Measurements from ENCODE around the gene MED8. TPM values are rescaled to one million over a fixed set of nuclear protein-coding genes. Genes with fewer than 3 reads are reported as not detected.

The MED8 gene
- polyA plus RNA-seq, 4 donors: 37.5 to 41.8 (median 39.0) TPM

GRCh38 chr1:43340559-43340958 lies 49.0 kb downstream of the MED8 start:
- DNase-seq (ENCODE audit: low read depth in 4 of 4, low spot score in 2 of 4): no peak

GRCh38 chr1:43339584-43340232 lies 49.9 kb downstream of the MED8 start:
- no peak for DNase-seq (ENCODE audit: low read depth in 4 of 4, low spot score in 2 of 4)

GRCh38 chr1:43338001-43338400 lies 51.6 kb downstream of the MED8 start:
- DNase-seq (ENCODE audit: low read depth in 4 of 4, low spot score in 2 of 4): no peak

GRCh38 chr1:43337588-43337987 lies 52.0 kb downstream of the MED8 start, which contains the start of gene MPL:
TSS of gene MPL (plus strand) at chr1:43337818. CDS start at chr1:43337849, 31 bp downstream.
- DNase-seq (ENCODE audit: low read depth in 4 of 4, low spot score in 2 of 4): no peak

- no peak for DNase-seq (ENCODE audit: low read depth in 4 of 4, low spot score in 2 of 4)
Observed at GRCh38 chr1:43334453-43335205, 55.0 kb downstream of the MED8 start.

Other genes with a start within 250 kb of the MED8 start
- gene EBNA1BP2, start 217.5 kb downstream of the MED8 start, polyA plus RNA-seq (ENCODE audit: insufficient read length in 4 of 4): 10 to 100 TPM; 71.9 to 82.4 (median 72.6) TPM
- gene CFAP57, start 217.5 kb downstream of the MED8 start, polyA plus RNA-seq (ENCODE audit: insufficient read length in 4 of 4): 1 to 10 TPM; 2.8 to 4.9 (median 4.0) TPM
- gene TMEM125, start 119.8 kb downstream of the MED8 start, polyA plus RNA-seq (ENCODE audit: insufficient read length in 4 of 4): 10 to 100 TPM; 12.5 to 17.9 (median 14.3) TPM
- gene C1orf210, start 104.2 kb downstream of the MED8 start, polyA plus RNA-seq (ENCODE audit: insufficient read length in 4 of 4): 10 to 100 TPM; 23.8 to 26.2 (median 24.8) TPM
- 10 to 100 TPM; 44.9 to 64.8 (median 53.8) TPM for gene TIE1, start 88.8 kb downstream of the MED8 start, polyA plus RNA-seq (ENCODE audit: insufficient read length in 4 of 4)
- gene MPL, start 52.0 kb downstream of the MED8 start, polyA plus RNA-seq (ENCODE audit: insufficient read length in 4 of 4): 1 to 10 TPM in 2 of 4 donors, under 1 TPM in 2; 0.30 to 1.5 (median 1.0) TPM
- gene CDC20, start 30.8 kb downstream of the MED8 start, polyA plus RNA-seq (ENCODE audit: insufficient read length in 4 of 4): 10 to 100 TPM; 31.0 to 44.2 (median 37.9) TPM
- gene ELOVL1, start 21.8 kb downstream of the MED8 start, polyA plus RNA-seq (ENCODE audit: insufficient read length in 4 of 4): 10 to 100 TPM; 74.6 to 83.9 (median 79.9) TPM
- gene SZT2, start 99 bp upstream of the MED8 start, polyA plus RNA-seq (ENCODE audit: insufficient read length in 4 of 4): 10 to 100 TPM; 14.5 to 36.1 (median 22.5) TPM
- gene HYI, start 64.1 kb upstream of the MED8 start, polyA plus RNA-seq (ENCODE audit: insufficient read length in 4 of 4): 10 to 100 TPM; 32.5 to 49.2 (median 43.6) TPM
- gene PTPRF, start 141.1 kb upstream of the MED8 start, polyA plus RNA-seq (ENCODE audit: insufficient read length in 4 of 4): 100 to 1,000 TPM; 194 to 244 (median 205) TPM

Measured in left renal cortex interstitium (tissue), 4 donors.